HG02885 (cell line): ENCODE data around the gene ACOXL.
"Not testable (repeated sequence)": the region's sequence is repeated elsewhere in the genome, so short reads cannot be mapped to it uniquely, and the experiment has no call there.

Source experiments
- ATAC-seq: cut with Tn5 transposase; IDR thresholded peaks from one replicate; pipeline ENCODE4 v1.9.1; 2021; ENCODE audit warnings: mild to moderate bottlenecking; ENCODE audit not compliant: unreplicated experiment, poor library complexity

The ACOXL gene

GRCh38 chr2:110950281-110950680 is 217.9 kb downstream of the ACOXL start:
- no peak for ATAC-seq

GRCh38 chr2:110955045-110955444 is 222.7 kb downstream of the ACOXL start:
- ATAC-seq, result no peak

GRCh38 chr2:110955556-110955955 is 223.2 kb downstream of the ACOXL start:
- ATAC-seq, result no peak

- no peak for ATAC-seq
Measured at GRCh38 chr2:110957293-110957692, 224.9 kb downstream of the ACOXL start.

- no peak for ATAC-seq
Measured at GRCh38 chr2:110958346-110959119, 226.2 kb downstream of the ACOXL start.

- no peak for ATAC-seq
Measured at GRCh38 chr2:110959198-110959597, 226.8 kb downstream of the ACOXL start.

- ATAC-seq, result no peak
Measured at GRCh38 chr2:110960281-110960680, 227.9 kb downstream of the ACOXL start.

GRCh38 chr2:110960954-110961353 is 228.6 kb downstream of the ACOXL start:
- ATAC-seq, result no peak

GRCh38 chr2:110961643-110962042 is 229.3 kb downstream of the ACOXL start:
- not testable (repeated sequence) for ATAC-seq

- no peak for ATAC-seq
Measured at GRCh38 chr2:110969696-110970095, 237.3 kb downstream of the ACOXL start.

- no peak for ATAC-seq
Measured at GRCh38 chr2:110970201-110970600, 237.8 kb downstream of the ACOXL start.

- ATAC-seq, result no peak
Measured at GRCh38 chr2:110971811-110972210, 239.4 kb downstream of the ACOXL start.

GRCh38 chr2:110973262-110973661 is 240.9 kb downstream of the ACOXL start:
- ATAC-seq, result no peak

GRCh38 chr2:110977403-110977802 is 245.0 kb downstream of the ACOXL start:
- no peak for ATAC-seq

GRCh38 chr2:110978148-110978547 is 245.8 kb downstream of the ACOXL start:
- ATAC-seq, result no peak

- ATAC-seq, result no peak
Measured at GRCh38 chr2:110978756-110979470, 246.5 kb downstream of the ACOXL start.

- ATAC-seq, result no peak
Measured at GRCh38 chr2:110979471-110980338, 247.3 kb downstream of the ACOXL start.

GRCh38 chr2:110980339-110981062 is 248.1 kb downstream of the ACOXL start:
- no peak for ATAC-seq

- ATAC-seq, result no peak
Measured at GRCh38 chr2:110983133-110983532, 250.8 kb downstream of the ACOXL start.
